ENCODE results near the gene SDHAF1. TPM values are rescaled to one million over a fixed set of nuclear protein-coding genes. Genes with fewer than 3 reads are reported as not detected.

SDHAF1 gene
- total RNA-seq, 1 donor from 2014 or later: 21.9 TPM

GRCh38 chr19:36009220-36009619 lies 14.2 kb downstream of the SDHAF1 start:
- intact Hi-C loops (cut with micrococcal nuclease): no loop called here
- ATAC-seq (ENCODE audit: low read depth) (no peak), DNase-seq (peak; percentile 37)
- Mint-ChIP-seq H3K4me3 (peak overlapping the region; percentile 66), H3K9me3 (no peaks in the 10 kb centered on the region), H3K36me3 (ENCODE audit: low read depth) (peaks cover 6% of the 10 kb centered on the region), H3K27ac (no peak overlapping the region), H3K4me1 (peaks cover 24% of the 10 kb centered on the region), H3K27me3 (no peaks in the 10 kb centered on the region)
- ChIA-PET CTCF (no interaction called here), POLR2A (interaction anchor here (0.5 kb wide), 1 partner anchor 589 kb away, joined by 3 read pairs; no protein-coding TSS in a partner anchor)
- TF ChIP-seq, protein P1, sequence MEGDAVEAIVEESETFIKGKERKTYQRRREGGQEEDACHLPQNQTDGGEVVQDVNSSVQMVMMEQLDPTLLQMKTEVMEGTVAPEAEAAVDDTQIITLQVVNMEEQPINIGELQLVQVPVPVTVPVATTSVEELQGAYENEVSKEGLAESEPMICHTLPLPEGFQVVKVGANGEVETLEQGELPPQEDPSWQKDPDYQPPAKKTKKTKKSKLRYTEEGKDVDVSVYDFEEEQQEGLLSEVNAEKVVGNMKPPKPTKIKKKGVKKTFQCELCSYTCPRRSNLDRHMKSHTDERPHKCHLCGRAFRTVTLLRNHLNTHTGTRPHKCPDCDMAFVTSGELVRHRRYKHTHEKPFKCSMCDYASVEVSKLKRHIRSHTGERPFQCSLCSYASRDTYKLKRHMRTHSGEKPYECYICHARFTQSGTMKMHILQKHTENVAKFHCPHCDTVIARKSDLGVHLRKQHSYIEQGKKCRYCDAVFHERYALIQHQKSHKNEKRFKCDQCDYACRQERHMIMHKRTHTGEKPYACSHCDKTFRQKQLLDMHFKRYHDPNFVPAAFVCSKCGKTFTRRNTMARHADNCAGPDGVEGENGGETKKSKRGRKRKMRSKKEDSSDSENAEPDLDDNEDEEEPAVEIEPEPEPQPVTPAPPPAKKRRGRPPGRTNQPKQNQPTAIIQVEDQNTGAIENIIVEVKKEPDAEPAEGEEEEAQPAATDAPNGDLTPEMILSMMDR (IDR thresholded peaks at IDR 0.05): no peak

DNA sequence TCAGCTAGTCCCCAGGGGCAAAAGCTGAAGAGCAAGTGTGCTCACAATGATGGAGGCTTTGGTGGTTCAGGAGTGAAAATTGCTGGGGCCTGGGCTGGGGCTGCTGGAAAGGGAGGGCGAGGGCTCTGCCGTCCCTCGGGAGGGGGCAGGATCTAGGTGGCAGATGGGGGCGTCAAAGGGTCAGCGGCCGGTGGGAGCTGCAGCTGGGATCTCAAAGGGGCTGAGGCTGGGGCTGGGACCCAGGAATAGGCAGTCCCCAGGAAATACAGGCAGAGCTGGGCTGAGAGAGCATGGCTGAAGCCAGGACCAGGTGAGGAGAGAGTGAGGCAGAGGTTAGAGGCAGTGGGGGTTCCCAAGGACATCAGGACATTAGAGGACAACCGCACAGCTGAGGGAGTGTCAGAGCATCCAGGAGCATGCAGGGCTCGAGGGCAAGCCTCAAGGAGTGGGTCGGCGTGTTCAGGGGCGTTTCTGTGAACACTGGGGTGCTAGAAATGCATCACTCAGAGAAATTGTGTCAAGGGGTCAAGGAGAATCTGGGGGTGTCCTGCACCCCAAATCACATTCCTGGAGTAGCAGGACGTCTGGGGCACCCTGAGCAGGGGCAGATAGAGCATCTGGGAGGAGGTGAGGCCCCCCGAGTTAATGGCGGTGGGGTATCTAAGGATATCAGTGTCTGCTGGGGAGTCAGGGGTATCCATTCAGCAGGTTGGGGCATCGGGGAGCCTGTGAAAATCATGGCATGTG lies 14.8 kb downstream of the SDHAF1 start:
- TF ChIP-seq, protein P1 (IDR thresholded peaks at IDR 0.05): no peak
- ATAC-seq (ENCODE audit: low read depth) (no peak), DNase-seq (no peak)
- H3K27me3 Mint-ChIP-seq: no peaks in the 10 kb centered on the region
- H3K36me3 Mint-ChIP-seq (ENCODE audit: low read depth): peaks cover 8% of the 10 kb centered on the region
- no peak overlapping the region for H3K27ac Mint-ChIP-seq
- peaks cover 30% of the 10 kb centered on the region for H3K4me1 Mint-ChIP-seq
- peak overlapping the region; percentile 66 for H3K4me3 Mint-ChIP-seq
- no peaks in the 10 kb centered on the region for H3K9me3 Mint-ChIP-seq
- intact Hi-C loops (cut with micrococcal nuclease): no loop called here
- ChIA-PET POLR2A (interaction anchor here (0.5 kb wide), 1 partner anchor 589 kb away, joined by 3 read pairs; no protein-coding TSS in a partner anchor), CTCF (no interaction called here)

DNA sequence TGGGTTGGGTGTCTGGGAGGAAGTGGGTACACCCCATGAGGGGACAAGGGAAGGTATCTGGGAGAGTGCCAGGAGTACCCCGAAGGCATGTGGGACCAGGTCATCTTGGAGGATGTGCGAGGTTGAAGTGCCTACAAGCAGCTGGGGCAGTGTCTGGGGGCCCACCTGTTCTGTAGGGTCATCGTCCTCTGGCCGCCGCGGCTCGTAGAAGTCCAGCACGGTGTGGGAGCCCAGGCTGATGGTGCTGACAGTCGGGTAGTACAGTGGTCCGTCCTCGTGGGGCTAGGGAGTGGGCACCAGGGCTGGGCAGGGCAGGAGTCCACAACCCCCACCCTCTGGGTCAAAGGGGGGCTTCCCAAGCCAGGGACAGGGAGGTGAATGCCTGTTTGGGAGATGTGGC lies 15.4 kb downstream of the SDHAF1 start:
- ATAC-seq (ENCODE audit: low read depth) (no peak), DNase-seq (no peak)
- Mint-ChIP-seq H3K27me3 (no peaks in the 10 kb centered on the region), H3K4me1 (peaks cover 34% of the 10 kb centered on the region), H3K9me3 (no peaks in the 10 kb centered on the region), H3K36me3 (ENCODE audit: low read depth) (peaks cover 8% of the 10 kb centered on the region), H3K27ac (no peak overlapping the region), H3K4me3 (peak overlapping the region; percentile 1)
- ChIA-PET POLR2A (no interaction called here), CTCF (no interaction called here)
- TF ChIP-seq, protein P1 (IDR thresholded peaks at IDR 0.05): no peak
- intact Hi-C loops (cut with micrococcal nuclease): no loop called here

- Mint-ChIP-seq H3K36me3 (ENCODE audit: low read depth) (peaks cover 14% of the 10 kb centered on the region), H3K4me3 (peak overlapping the region; percentile 98), H3K27ac (peak overlapping the region; percentile 95), H3K9me3 (no peaks in the 10 kb centered on the region), H3K4me1 (peaks cover 35% of the 10 kb centered on the region), H3K27me3 (no peaks in the 10 kb centered on the region)
- ChIA-PET CTCF (interaction anchor here (0.8 kb wide), 1 partner anchor 131 kb away, joined by 3 read pairs; no protein-coding TSS in a partner anchor), POLR2A (interaction anchor here (0.6 to 1.7 kb wide), 16 partner anchors 16 to 1581 kb away, joined by 3 to 31 read pairs (median 4); partner anchors contain the start of genes IGFLR1, LIN37, POLR2I and SDHAF1)
- TF ChIP-seq, protein P1 (IDR thresholded peaks at IDR 0.05): no peak
- intact Hi-C loops (cut with micrococcal nuclease): loop anchor here (1.0 kb wide), 5 partner anchors 18 to 127 kb away; partner anchors contain the start of genes CAPNS1, SDHAF1, TBCB and THAP8
- ATAC-seq (ENCODE audit: low read depth): no peak
- DNase-seq: no peak
Observed at GRCh38 chr19:36013280-36014011, 18.5 kb downstream of the SDHAF1 start.
